A549 (cell line): Measurements from ENCODE around the gene FHAD1.

Experiments used
- MAFK ChIP-seq: fragments of 450-650 bp; IDR thresholded peaks from 2 replicates; pipeline ENCODE4 v1.6.1; 2014; ENCODE audit not compliant: partially characterized antibody
- TF ChIP-seq, protein P1 (sequence below): fragments of 200-600 bp; sonication (generic); IDR thresholded peaks from 2 replicates; pipeline ENCODE4 v1.6.1; 2016; ENCODE audit warnings: antibody characterized with exemption, mild to moderate bottlenecking, moderate library complexity
- TF ChIP-seq, protein P2 (sequence below): fragments of >200 bp; sonication (Bioruptor Twin); formaldehyde crosslinking; IDR thresholded peaks from 3 replicates; pipeline ENCODE4 v1.5.1; 2016

DNA sequence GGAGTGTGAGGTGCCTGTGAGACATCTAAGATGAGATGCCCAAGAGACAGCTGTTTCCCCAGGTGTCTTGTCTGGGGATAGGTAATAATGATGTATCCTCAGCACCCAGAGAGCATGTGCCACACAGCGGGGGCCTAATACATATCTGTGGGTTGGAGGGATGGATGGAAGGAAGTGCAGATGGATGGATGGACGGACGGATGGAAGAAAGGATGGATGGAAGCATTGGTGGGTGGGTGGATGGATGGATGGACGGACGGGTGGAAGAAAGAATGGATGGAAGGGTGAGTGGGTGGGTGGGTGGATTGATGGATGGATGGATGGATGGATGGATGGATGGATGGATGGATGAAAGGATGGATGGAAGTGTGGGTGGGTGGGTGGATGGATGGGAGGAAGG lies 84.2 kb downstream of the FHAD1 start:
- TF ChIP-seq, protein P1, sequence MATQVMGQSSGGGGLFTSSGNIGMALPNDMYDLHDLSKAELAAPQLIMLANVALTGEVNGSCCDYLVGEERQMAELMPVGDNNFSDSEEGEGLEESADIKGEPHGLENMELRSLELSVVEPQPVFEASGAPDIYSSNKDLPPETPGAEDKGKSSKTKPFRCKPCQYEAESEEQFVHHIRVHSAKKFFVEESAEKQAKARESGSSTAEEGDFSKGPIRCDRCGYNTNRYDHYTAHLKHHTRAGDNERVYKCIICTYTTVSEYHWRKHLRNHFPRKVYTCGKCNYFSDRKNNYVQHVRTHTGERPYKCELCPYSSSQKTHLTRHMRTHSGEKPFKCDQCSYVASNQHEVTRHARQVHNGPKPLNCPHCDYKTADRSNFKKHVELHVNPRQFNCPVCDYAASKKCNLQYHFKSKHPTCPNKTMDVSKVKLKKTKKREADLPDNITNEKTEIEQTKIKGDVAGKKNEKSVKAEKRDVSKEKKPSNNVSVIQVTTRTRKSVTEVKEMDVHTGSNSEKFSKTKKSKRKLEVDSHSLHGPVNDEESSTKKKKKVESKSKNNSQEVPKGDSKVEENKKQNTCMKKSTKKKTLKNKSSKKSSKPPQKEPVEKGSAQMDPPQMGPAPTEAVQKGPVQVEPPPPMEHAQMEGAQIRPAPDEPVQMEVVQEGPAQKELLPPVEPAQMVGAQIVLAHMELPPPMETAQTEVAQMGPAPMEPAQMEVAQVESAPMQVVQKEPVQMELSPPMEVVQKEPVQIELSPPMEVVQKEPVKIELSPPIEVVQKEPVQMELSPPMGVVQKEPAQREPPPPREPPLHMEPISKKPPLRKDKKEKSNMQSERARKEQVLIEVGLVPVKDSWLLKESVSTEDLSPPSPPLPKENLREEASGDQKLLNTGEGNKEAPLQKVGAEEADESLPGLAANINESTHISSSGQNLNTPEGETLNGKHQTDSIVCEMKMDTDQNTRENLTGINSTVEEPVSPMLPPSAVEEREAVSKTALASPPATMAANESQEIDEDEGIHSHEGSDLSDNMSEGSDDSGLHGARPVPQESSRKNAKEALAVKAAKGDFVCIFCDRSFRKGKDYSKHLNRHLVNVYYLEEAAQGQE, result no peak
- TF ChIP-seq, protein P2, sequence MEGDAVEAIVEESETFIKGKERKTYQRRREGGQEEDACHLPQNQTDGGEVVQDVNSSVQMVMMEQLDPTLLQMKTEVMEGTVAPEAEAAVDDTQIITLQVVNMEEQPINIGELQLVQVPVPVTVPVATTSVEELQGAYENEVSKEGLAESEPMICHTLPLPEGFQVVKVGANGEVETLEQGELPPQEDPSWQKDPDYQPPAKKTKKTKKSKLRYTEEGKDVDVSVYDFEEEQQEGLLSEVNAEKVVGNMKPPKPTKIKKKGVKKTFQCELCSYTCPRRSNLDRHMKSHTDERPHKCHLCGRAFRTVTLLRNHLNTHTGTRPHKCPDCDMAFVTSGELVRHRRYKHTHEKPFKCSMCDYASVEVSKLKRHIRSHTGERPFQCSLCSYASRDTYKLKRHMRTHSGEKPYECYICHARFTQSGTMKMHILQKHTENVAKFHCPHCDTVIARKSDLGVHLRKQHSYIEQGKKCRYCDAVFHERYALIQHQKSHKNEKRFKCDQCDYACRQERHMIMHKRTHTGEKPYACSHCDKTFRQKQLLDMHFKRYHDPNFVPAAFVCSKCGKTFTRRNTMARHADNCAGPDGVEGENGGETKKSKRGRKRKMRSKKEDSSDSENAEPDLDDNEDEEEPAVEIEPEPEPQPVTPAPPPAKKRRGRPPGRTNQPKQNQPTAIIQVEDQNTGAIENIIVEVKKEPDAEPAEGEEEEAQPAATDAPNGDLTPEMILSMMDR, result no peak
- no peak for TF ChIP-seq MAFK
